ENCODE data around the gene ADAMTS10. TPM values are rescaled to one million over a fixed set of nuclear protein-coding genes. Genes with fewer than 3 reads are reported as not detected.

Gene ADAMTS10
- total and polyA plus RNA-seq, 10 of the 15 experiments (the other 5 are each of a cell fraction or from before 2014, with no cell fraction given), result 0.01 to 2.5 (median 0.42) TPM; not detected in 3

DNA sequence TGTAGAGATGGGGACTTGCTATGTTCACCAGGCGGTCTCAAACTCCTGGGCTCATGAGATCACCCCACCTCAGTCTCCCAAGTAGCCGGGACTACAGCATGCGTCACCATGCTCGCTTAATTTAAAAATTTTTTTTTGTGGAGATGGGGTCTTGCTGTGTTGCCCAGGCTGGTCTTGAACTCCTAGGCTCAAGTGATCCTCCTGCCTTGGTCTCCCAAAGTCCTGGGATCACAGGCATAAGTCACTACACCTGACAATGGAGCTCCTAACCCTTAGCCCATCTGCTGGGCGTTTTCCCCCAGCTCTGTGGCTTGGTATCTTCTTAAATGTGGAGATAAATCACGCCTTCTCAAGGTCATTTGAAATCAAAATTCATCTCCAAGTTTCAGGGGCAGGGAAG, 6.3 kb upstream of the ADAMTS10 start:
- FAIRE-seq, result no peak

More for the DNA sequence above, 6.3 kb upstream of the ADAMTS10 start:
- Histone ChIP-seq H3K9ac (ENCODE audit: control insufficient read depth, insufficient read depth, low read length) (no peak overlapping the region), H4K20me1 (ENCODE audit: control insufficient read depth, insufficient read depth) (no peaks in the 10 kb centered on the region), H3K9me3 (replicated peaks; ENCODE audit: control insufficient read depth, insufficient read depth, low read length) (no peaks in the 10 kb centered on the region), H3K4me2 (ENCODE audit: control insufficient read depth, insufficient read depth) (no peak overlapping the region), H2AFZ (ENCODE audit: control insufficient read depth, low read depth, low read length) (no peak overlapping the region), H3K4me1 (ENCODE audit: control insufficient read depth, insufficient read depth, low read length) (no peaks in the 10 kb centered on the region), H3K79me2 (ENCODE audit: control insufficient read depth, insufficient read depth, low read length) (no peaks in the 10 kb centered on the region), H3K36me3 (ENCODE audit: control insufficient read depth in 2 of 2, insufficient read depth in 2 of 2, low read length in 1 of 2) (no peaks in the 10 kb centered on the region), H3K27me3 (replicated peaks in 1 of 2; ENCODE audit: control insufficient read depth in 2 of 2, insufficient read depth in 2 of 2, low read length in 1 of 2) (no peaks in the 10 kb centered on the region), H3K4me3 (no peak overlapping the region), H3K27ac (ENCODE audit: control insufficient read depth, insufficient read depth) (no peak overlapping the region)
- in situ Hi-C loops (cut with MboI) (no loop called here), intact Hi-C loops (cut with micrococcal nuclease; ENCODE audit: unreplicated experiment) (no loop called here)
- WGBS (ENCODE audit: insufficient coverage, insufficient replicate concordance, low lambda C conversion rate, missing lambda C conversion rate), result 36% methylated on average over 6 of the region's 6 CpGs
- TF ChIP-seq SP1 (IDR thresholded peaks at IDR 0.05; ENCODE audit: low read depth, low read length) (no peak), SREBF2 (IDR thresholded peaks at IDR 0.05; ENCODE audit: low read length) (no peak), JUND (IDR thresholded peaks at IDR 0.05; ENCODE audit: low read depth, low read length) (no peak), BACH1 (IDR thresholded peaks at IDR 0.05; ENCODE audit: borderline replicate concordance) (no peak), DPF2 (IDR thresholded peaks at IDR 0.05) (no peak), CHD1 (IDR thresholded peaks at IDR 0.05; ENCODE audit: low read depth, low read length) (no peak), ZZZ3 (IDR thresholded peaks at IDR 0.05; ENCODE audit: control insufficient read depth, insufficient read length, low read depth) (no peak)
- TF ChIP-seq, protein P1, sequence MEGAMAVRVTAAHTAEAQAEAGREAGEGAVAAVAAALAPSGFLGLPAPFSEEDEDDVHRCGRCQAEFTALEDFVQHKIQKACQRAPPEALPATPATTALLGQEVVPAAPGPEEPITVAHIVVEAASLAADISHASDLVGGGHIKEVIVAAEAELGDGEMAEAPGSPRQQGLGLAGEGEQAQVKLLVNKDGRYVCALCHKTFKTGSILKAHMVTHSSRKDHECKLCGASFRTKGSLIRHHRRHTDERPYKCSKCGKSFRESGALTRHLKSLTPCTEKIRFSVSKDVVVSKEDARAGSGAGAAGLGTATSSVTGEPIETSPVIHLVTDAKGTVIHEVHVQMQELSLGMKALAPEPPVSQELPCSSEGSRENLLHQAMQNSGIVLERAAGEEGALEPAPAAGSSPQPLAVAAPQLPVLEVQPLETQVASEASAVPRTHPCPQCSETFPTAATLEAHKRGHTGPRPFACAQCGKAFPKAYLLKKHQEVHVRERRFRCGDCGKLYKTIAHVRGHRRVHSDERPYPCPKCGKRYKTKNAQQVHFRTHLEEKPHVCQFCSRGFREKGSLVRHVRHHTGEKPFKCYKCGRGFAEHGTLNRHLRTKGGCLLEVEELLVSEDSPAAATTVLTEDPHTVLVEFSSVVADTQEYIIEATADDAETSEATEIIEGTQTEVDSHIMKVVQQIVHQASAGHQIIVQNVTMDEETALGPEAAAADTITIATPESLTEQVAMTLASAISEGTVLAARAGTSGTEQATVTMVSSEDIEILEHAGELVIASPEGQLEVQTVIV (IDR thresholded peaks at IDR 0.05; ENCODE audit: borderline replicate concordance, partially characterized antibody), result no peak
- TF ChIP-seq, protein P2, sequence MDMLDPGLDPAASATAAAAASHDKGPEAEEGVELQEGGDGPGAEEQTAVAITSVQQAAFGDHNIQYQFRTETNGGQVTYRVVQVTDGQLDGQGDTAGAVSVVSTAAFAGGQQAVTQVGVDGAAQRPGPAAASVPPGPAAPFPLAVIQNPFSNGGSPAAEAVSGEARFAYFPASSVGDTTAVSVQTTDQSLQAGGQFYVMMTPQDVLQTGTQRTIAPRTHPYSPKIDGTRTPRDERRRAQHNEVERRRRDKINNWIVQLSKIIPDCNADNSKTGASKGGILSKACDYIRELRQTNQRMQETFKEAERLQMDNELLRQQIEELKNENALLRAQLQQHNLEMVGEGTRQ (IDR thresholded peaks at IDR 0.05; ENCODE audit: borderline replicate concordance, low read depth, low read length), result no peak
- ChIA-PET SMC1A (ENCODE audit: uncharacterized antibody, unreplicated experiment) (interaction anchor here (1.5 kb wide), 1 partner anchor 77 kb away, joined by 7 read pairs; no protein-coding TSS in a partner anchor), POLR2A (no interaction called here), CTCF (interaction anchor here (0.7 kb wide), 1 partner anchor 99 kb away, joined by 3 read pairs; no protein-coding TSS in a partner anchor), RAD21 (ENCODE audit: unreplicated experiment) (no interaction called here)
- no peak for ATAC-seq
- BruUV-seq (replicated peaks), result no TSS peak
- DNase-seq (ENCODE audit: low read depth, low spot score), result no peak
